Fibroblast of skin of right quadriceps (primary cell): ENCODE data around the gene FAM131B.

ENCODE experiments used
- DNase-seq: peaks from one replicate; pipeline ENCODE4 v3.0.0-alpha.2; 2013

FAM131B gene

DNA sequence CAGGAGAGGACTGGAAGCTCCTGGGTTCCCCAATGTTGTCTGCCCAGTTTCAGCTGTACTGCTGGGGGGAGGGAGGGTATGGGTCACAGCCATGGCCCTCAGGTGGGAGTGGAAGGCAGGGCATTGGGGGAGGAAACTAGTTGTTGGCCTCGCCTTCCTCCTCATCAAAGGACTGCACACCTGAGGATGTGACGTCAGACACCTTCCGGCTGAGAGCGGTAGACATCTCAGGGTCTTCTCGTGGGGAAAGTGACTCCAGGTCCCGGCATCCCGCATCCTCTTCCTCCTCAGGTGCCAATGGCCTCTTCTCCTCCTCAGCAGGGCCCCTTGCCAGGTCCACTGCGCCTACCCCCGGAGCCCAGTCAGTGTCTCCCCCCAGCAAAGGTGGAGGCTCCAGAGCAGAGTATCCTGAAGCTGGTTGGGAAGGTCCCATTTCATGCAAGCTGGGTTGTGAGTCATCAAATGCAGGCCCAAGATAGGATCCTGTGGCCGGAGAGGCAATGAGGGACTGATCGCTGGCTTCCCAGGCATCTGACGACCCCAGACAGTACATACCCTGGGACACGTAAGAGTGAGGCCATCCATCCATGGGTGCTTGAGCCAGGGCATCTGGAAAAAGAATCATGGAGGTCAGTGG lies 6.0 kb downstream of the FAM131B start:
- DNase-seq = no peak

- DNase-seq = no peak
Measured at GRCh38 chr7:143355450-143356385, 6.8 kb downstream of the FAM131B start.

DNA sequence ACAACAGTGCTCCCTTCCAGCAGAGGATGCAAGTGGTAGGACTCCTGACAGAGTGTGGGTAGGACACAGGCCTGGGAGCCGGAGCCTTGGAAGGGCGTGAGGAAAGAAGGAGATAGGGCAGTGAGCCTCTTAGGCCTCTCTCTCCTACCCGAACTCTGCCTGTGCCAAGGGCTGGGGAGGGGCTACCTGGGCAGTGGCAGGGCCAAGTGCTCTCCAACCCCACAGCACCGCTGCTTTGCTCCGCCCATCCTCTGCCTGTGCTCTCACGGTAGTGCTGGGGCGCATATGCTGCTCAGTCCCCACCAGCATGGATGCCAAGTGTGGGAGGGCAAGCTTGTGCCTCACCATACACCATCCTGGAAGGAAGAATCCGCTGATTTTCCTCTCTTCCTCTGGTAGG lies 7.5 kb downstream of the FAM131B start:
- DNase-seq = no peak

DNA sequence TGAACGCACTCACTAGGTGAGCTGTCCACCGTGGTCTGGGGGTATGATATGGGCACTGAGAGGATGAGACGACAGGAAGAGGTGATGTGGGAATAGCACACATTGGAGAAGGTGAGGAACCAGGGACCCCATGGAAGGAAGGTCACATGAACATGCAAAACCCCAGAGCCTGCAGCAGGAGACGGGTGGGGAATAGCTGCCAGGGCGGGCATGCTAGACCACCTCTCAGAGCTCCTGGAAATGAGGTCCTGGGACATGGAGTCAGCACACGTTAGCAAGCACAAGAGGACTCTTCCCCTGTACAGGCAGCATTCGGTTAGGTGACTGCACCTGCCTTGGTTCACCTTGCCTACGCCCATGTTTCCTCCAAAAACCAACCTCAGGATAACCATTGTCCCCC lies 8.1 kb downstream of the FAM131B start:
- DNase-seq = no peak

DNA sequence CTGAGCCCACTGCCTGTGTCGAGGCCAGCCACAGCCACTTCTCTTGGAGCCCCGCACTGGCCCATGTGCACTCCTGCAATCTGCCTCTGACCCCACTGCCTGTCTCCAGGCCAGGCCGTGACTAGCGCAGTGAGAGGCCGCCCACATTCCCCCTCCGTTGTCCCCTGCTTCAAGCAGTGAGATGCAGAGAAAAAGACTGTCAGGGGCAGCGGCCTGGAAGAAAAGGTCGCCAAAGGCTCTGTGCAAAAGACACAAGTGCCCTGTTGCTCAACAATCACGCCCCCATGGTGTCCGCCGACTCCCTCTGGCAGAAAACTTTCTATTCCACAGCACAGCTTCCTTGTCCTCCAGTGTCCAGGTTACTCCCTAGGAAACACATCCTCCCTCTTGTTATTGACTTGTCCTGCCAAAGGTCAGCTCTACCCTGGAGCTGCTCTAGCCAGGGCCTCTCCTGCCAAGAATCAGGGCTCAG lies 9.9 kb downstream of the FAM131B start:
- no peak for DNase-seq

DNA sequence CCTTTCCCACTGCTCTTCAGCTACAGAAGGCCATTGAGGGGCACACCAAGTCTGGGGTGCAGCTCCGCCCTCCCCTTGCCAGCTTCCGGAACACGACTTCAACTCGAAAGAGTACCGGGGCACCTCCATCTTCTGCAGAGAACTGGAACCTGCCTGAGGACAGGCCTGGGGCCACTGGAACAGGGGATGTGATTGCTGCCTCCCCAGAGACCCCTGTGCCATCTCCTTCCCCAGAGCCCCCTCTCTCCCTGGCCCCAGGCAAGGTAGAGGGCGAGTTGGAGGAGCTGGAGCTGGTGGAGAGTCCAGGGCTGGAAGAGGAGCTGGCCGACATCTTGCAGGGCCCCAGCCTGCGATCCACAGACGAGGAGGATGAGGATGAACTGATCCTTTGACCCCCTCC lies 10.9 kb downstream of the FAM131B start:
- no peak for DNase-seq

GRCh38 chr7:143351060-143351459 lies 11.5 kb downstream of the FAM131B start:
- DNase-seq = no peak

DNA sequence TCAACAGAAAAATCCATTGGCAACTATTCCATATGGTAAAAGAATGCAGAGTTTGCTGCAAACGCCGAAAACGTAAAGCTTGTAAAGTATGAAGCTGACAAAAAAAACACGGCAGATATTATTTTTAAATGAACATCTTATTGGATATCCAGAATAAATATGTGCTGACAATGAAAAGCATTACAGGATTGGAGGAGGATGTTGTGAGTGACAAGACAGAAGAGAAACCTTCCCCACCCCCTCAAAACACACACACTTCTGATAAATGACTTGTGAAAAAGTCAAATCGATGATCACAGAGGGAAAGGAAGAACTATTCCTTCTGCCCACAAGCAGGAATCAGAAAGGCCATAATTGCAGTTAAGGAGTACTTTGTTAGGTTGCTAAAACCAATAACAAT lies 14.6 kb downstream of the FAM131B start:
- DNase-seq = no peak

DNA sequence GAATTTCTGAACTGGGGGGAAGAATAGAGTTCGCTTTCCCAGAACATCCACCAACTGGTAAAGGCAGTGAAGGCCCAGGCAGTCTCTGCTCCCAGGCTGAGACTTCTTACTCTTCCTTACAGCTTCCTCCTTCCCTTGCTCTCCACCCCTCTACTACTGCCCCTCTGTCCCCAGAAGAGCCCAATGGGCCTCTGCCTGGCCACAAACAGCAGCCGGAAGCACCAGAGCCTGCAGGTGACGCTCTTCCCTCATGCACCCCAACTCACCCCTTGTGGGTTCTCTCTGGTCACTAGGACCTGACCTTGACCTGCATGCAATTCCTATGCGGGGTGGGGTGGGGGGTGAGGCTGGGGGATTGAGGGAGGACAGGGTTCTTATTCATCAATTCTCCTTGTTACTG lies 16.5 kb downstream of the FAM131B start:
- DNase-seq = no peak

- peak; percentile 36 for DNase-seq
Measured at GRCh38 chr7:143345428-143345900, 17.0 kb downstream of the FAM131B start.

DNA sequence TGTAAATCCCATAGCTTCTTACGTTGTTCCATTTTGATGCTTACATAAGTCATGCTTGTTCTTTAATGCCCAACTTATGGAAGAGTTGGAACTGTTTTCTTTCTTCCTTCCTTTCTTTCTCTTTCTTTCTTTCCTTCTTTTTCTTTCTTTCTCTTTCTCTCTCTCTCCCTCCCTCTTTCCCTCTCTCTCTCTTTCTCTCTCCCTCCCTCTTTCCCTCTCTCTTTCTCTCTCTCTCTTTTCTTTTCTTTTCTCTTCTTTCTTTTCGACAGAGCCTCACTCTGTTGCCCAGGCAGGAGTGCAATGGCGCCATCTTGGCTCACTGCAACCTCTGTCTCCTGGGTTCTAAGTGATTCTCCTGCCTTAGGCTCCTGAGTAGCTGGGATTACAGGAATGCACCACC lies 18.9 kb downstream of the FAM131B start:
- no peak for DNase-seq

DNA sequence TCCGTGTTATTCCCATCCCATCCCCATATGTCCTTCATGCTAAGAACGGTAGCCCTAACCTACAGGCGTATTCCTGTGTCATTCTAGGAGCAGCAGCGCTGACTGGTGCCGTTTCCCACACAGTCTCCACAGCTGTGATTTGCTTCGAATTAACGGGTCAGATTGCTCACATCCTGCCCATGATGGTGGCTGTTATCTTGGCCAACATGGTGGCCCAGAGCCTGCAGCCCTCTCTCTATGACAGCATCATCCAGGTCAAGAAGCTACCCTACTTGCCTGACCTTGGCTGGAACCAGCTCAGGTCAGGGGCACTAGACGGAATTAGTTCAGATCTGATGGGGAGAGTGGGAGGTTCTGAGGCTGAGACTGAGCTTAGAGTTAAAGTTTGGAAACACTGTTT lies 20.7 kb downstream of the FAM131B start:
- DNase-seq = no peak

DNA sequence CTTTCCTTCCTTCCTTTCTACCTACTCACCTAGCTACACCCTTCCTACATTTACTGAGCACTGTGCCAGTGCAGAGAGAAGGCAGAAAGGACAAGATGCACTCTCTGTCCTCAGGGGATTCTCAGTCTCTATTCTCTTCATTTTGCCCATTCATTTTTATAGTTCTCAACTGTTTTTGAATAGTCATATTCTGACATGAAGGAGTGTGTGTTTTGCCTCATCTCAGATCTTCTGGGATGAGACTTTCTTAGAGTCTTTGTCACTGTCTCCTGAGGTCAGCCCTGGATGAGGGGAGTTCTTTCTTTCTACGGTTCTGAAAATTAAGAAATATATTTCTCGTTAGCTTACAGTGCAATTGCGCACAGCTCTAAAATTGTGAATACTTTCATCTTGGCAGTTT lies 25.3 kb downstream of the FAM131B start:
- DNase-seq = no peak

DNA sequence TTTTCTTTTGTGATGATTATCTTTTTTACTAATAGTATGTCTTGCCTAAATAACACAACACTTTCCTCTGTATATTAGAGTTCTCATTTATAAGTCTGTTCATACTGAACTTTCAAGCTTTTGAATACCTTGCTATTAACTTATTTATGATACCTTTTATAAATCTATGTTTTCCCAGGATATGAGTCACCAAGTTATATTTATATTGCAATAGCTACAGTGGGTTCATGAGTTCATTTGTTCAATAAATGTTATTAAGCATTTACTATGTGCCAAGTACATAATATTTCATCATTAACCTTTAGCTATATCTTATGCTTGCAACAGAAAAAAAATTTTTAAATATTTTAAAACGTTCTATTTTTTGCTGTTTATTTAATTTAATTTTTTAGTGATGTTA lies 28.3 kb downstream of the FAM131B start:
- no peak for DNase-seq

GRCh38 chr7:143331179-143331801 lies 31.2 kb downstream of the FAM131B start:
- peak; percentile 78 for DNase-seq

- no peak for DNase-seq
Measured at GRCh38 chr7:143329471-143330170, 32.9 kb downstream of the FAM131B start.

DNA sequence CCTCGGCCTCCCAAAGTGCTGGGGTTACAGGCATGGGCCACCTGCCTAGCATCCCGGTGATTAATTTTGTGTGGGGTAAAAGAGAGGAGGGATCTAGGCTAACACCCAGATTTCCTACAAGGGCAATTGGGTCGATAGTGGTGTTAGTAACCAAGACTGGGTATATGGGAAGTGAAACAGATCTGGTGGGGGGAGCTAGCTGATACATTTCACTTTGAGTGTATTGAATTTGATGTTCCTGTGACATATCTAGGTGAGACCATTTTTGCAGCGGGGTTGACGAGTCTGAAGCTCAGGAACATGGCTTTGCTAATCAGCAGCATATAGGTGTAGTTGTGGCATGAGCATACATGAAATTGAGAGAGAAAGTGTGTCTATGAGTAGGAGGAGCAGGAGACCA lies 34.6 kb downstream of the FAM131B start:
- no peak for DNase-seq

GRCh38 chr7:143325240-143325639 lies 37.3 kb downstream of the FAM131B start:
- no peak for DNase-seq

- no peak for DNase-seq
Measured at GRCh38 chr7:143323653-143324052, 38.9 kb downstream of the FAM131B start.

- no peak for DNase-seq
Measured at GRCh38 chr7:143322760-143323633, 39.5 kb downstream of the FAM131B start.

DNA sequence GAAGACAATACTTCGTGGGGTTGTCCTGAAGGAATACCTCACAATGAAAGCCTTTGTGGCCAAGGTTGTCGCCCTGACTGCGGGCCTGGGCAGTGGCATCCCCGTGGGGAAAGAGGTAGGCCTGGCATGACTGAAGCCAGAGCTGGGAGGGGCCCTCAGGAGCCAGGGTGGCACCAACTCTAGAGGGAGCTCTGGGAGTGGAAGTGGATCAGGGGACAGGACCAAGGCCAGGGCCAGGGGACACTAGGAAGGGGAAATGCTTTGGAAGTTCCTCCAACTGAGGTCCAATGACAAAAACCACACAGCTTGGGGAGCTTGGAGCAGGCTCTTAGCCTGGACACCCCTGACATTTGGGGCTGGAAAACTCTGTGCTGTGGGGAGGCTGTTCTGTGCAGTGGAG lies 40.8 kb downstream of the FAM131B start:
- no peak for DNase-seq

GRCh38 chr7:143321242-143321641 lies 41.3 kb downstream of the FAM131B start:
- DNase-seq = no peak
